COLO829 (cell line): ENCODE data around the gene FOXP4.

Experiments used
- DNase-seq: peaks from one replicate; pipeline ENCODE4 v3.0.0; 2012; ENCODE audit warnings: low spot score

Gene FOXP4

DNA sequence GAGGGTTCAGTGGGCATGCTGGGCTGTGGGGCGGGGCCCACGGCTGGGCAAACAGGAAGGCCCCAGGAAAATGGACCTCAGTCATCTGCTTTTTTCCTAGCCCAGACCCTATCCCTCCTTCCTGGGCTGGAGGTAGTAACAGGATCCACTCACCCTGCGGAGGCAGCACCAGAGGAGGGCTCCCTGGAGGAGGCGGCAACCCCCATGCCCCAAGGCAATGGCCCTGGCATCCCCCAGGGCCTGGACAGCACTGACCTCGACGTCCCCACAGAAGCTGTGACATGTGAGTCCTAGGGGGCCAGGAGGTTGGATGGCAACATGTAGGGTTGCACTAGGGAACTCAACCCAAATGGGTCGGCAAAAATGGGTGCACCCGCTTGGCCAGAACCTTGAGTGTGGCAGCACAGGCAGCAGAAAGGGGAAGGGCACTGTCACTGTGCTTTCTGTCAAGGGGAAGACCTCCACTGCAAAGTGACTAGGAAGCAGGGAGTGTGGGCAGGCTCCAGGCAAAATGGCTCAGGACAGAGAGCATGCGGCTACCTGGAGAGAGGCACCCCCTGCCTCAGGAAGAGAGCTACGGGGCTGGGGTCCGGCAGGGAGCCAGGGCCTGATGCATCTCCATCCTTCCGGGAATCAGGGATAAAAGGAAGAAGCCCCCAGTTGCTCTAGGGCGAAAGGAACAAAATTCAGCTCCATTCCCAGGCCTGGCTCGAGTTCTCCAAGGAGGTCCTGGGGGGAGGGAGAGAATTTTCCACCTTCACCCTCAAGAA is 100.0 kb downstream of the FOXP4 start:
- no peak for DNase-seq

DNA sequence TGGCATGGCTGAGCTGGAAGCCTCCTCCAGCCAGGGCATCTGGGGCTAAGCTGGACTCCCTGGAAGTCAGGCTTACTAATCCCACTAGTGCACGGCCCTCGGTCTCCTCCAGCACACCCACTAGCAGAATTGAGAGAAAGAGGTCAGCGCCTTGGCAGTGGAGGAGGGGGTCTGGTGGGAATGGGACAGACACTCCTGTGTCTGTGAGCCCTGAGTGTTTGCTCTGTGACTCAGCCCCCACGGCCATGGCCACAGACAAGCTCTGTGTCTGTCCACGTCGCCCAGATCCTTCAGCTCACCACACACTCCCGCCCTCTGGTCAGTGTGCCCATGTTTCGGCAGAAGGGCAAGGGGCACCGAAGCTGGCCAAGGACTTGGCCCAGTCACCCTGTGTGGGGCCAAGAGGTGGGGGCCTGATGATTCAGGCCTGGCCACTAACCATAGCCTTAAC is 100.9 kb downstream of the FOXP4 start:
- peak; percentile 26 for DNase-seq

DNA sequence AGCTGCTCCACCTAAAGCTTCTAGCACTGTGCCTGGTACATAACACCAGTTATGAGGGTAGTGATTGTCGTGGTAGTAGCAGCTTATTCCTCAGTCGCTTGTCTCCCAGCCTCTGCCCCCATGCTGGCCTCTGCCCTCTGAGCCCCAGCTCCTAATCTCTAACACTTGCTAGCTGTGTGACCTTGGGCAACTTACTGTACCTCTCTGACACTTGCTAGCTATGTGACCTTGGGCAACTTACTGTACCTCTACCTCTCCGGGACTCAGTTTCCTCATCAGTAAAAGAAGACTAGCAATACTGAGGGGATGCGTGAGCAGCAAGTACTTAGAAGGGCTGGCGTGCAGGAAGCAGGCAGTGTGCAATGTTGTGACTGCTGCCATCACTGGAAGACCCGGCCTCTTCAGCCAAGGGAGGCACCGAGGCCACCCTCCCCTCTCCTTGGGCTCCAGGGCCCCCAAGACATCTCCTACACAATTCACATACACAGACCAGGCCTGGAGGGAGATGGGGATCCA is 101.9 kb downstream of the FOXP4 start:
- DNase-seq: no peak

DNA sequence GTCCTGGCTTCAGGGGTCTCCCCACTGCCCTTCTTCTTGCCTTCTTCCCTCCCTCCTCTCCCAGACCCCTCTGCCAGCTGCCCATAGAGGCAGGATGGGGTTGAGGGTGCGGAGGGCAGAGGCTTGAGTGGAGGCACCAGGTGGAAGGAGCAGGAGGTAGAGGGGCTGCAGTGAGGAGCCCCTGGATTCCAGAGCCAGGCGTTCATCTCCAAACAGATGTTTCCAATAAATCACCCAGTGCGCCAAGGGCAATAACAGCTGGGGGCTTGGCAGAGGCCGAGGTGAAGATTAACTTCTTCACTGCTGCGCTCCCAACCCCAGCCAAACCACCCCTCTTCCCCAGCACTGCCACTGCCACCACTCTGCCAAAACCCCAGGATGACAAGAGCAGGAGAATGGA is 102.7 kb downstream of the FOXP4 start:
- DNase-seq: no peak

DNA sequence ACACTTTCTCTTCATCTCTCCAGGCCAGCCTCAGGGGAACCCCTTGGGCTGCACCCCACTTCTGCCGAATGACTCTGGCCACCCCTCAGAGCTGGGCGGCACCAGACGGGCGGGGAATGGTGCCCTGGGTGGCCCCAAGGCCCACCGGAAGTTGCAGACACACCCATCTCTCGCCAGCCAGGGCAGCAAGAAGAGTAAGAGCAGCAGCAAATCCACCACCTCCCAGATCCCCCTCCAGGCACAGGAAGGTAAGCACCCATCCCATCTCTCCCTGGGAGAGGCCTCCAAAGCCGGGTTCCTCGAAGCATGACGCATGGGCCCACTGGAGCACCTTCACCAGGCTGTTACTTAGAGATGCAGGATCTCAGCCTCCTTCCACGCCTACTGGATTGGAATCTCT is 103.4 kb downstream of the FOXP4 start:
- DNase-seq: no peak

DNA sequence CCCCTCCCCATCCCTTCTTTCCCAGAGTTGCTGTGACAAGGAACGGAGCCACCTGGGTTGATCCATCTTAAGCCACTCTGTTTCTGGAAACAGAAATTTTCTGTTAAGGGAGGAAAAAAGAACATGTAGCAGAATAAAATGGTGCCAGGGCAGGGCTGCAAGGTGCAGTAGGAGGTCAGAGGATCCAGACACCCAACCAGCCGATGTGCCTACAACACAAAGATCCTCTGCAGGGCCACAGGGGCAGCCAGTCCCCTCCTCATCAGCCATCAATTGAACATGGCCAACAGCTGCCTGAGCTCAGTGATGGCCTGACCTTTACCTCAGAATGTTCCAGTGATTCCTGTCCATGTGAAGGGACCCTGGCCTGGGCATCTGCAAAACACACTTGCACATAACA is 103.9 kb downstream of the FOXP4 start:
- no peak for DNase-seq

DNA sequence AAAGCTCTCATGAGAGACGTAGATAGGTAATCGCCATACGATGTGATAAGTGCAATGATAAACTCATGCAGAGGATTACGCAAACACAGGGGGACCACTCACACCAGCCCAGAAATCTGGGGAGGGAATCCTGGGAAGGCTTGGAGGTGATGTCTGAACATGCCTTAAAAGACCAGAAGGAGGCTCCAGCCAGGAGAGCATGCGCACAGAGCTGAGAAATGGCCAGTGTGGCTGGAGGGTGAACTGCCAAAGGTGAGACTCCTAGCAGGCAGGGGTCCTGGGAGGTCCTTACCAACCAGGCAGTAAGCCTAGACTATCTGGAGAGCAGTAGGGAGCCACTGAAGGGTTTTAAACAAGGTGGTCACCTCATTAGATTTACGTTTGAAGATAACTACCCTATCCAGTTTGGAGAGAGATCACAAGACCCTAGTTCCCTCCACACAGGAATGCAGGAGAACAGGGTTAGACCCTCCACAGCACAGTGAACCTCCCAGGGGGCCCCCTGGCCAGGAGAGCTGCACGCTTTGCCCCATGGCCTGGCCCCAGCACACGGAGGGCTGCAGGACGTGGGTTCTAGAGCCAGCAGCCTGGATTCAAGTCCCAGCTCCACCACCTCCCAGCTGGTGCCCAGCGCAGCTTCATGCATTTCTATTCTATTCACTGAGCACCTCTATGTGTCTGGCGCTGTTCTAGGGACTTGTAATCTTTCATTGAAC is 105.2 kb downstream of the FOXP4 start:
- DNase-seq: no peak
